Measurements from ENCODE around the gene FAM170B. TPM values are rescaled to one million over a fixed set of nuclear protein-coding genes. Genes with fewer than 3 reads are reported as not detected.
A peak's percentile ranks its signal among the peaks of the same experiment; 100 is the strongest.

Gene FAM170B
- total RNA-seq, 1 experiment from 2014 or later: not detected

GRCh38 chr10:49107111-49107886 is 26.5 kb downstream of the FAM170B start:
- DNase-seq (ENCODE audit: low read depth): no peak

- DNase-seq (ENCODE audit: low read depth): peak; percentile 29
These were observed 27.4 kb downstream of the FAM170B start for GRCh38 chr10:49106451-49106850.

- DNase-seq (ENCODE audit: low read depth): no peak
These were observed 28.7 kb downstream of the FAM170B start for GRCh38 chr10:49105076-49105475.

- DNase-seq (ENCODE audit: low read depth): no peak
These were observed 29.5 kb downstream of the FAM170B start for GRCh38 chr10:49104323-49104722.

GRCh38 chr10:49103761-49104160 is 30.1 kb downstream of the FAM170B start:
- no peak for DNase-seq (ENCODE audit: low read depth)

- no peak for DNase-seq (ENCODE audit: low read depth)
These were observed 34.8 kb downstream of the FAM170B start for GRCh38 chr10:49099046-49099445.

GRCh38 chr10:49096890-49097445 is 36.9 kb downstream of the FAM170B start:
- DNase-seq (ENCODE audit: low read depth): no peak

GRCh38 chr10:49094646-49095045 is 39.2 kb downstream of the FAM170B start:
- no peak for DNase-seq (ENCODE audit: low read depth)

- no peak for DNase-seq (ENCODE audit: low read depth)
These were observed 39.9 kb downstream of the FAM170B start for GRCh38 chr10:49093922-49094321.

GRCh38 chr10:49092477-49092876 is 41.3 kb downstream of the FAM170B start:
- no peak for DNase-seq (ENCODE audit: low read depth)

- no peak for DNase-seq (ENCODE audit: low read depth)
These were observed 42.2 kb downstream of the FAM170B start for GRCh38 chr10:49091450-49092210.

- DNase-seq (ENCODE audit: low read depth): no peak
These were observed 43.0 kb downstream of the FAM170B start for GRCh38 chr10:49090696-49091380.

- DNase-seq (ENCODE audit: low read depth): no peak
These were observed 43.6 kb downstream of the FAM170B start for GRCh38 chr10:49090189-49090575.

GRCh38 chr10:49089557-49090188 is 44.1 kb downstream of the FAM170B start:
- no peak for DNase-seq (ENCODE audit: low read depth)

- DNase-seq (ENCODE audit: low read depth): no peak
These were observed 44.7 kb downstream of the FAM170B start for GRCh38 chr10:49089152-49089551.

GRCh38 chr10:49086889-49087288 is 46.9 kb downstream of the FAM170B start:
- no peak for DNase-seq (ENCODE audit: low read depth)

GRCh38 chr10:49083261-49083660 is 50.6 kb downstream of the FAM170B start:
- DNase-seq (ENCODE audit: low read depth): no peak

- no peak for DNase-seq (ENCODE audit: low read depth)
These were observed 51.1 kb downstream of the FAM170B start for GRCh38 chr10:49082766-49083165.

- no peak for DNase-seq (ENCODE audit: low read depth)
These were observed 52.1 kb downstream of the FAM170B start for GRCh38 chr10:49081547-49082275.
